ENCODE measurements around the gene IL18RAP.

Gene IL18RAP

DNA sequence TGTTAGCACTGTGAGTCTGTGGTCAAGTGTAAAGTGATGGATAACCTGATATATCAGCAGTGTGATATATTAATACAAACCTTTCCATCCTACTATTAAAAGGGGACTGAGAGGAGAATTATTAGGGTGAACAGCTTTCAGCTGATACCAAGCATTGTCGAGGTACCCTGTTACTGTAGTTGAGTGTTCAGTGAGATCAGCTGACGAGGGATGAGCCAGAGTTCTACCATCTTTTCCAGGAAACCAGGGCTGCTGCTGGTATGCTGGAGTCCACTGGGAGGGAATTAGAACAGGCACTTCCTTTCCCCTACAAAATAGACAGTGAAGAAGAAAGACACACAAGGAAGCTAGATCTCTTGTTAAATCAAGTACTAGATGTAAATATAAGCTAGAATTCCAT is 408 bp downstream of the IL18RAP start:
- Histone ChIP-seq H3K4me1 (ENCODE audit: control insufficient read depth, low read length) (peaks cover 4% of the 10 kb centered on the region; the same call in 1 of the 2 replicates), H3K27me3 (ENCODE audit: control insufficient read depth, low read length) (no peaks in the 10 kb centered on the region; the same call in 1 of the 2 replicates), H3K9me2 (replicated peaks; ENCODE audit: control insufficient read depth, low read length) (no peaks in the 10 kb centered on the region), H3K4me2 (ENCODE audit: low read length) (no peak overlapping the region), H3K9me3 (ENCODE audit: control insufficient read depth, insufficient read depth, low read length) (no peaks in the 10 kb centered on the region), H3K36me3 (ENCODE audit: control insufficient read depth, low read length) (no peaks in the 10 kb centered on the region), H3K79me2 (ENCODE audit: control insufficient read depth, low read length) (no peaks in the 10 kb centered on the region), H3K4me3 (ENCODE audit: low read length) (no peak overlapping the region), H4K20me1 (ENCODE audit: control insufficient read depth, insufficient read depth, low read depth, low read length) (no peaks in the 10 kb centered on the region), H3F3A (ENCODE audit: control insufficient read depth, insufficient read depth) (no peaks in the 10 kb centered on the region), H3K27ac (ENCODE audit: low read depth, low read length) (no peak overlapping the region)
- TF ChIP-seq, protein P1, sequence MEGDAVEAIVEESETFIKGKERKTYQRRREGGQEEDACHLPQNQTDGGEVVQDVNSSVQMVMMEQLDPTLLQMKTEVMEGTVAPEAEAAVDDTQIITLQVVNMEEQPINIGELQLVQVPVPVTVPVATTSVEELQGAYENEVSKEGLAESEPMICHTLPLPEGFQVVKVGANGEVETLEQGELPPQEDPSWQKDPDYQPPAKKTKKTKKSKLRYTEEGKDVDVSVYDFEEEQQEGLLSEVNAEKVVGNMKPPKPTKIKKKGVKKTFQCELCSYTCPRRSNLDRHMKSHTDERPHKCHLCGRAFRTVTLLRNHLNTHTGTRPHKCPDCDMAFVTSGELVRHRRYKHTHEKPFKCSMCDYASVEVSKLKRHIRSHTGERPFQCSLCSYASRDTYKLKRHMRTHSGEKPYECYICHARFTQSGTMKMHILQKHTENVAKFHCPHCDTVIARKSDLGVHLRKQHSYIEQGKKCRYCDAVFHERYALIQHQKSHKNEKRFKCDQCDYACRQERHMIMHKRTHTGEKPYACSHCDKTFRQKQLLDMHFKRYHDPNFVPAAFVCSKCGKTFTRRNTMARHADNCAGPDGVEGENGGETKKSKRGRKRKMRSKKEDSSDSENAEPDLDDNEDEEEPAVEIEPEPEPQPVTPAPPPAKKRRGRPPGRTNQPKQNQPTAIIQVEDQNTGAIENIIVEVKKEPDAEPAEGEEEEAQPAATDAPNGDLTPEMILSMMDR (IDR thresholded peaks at IDR 0.05; ENCODE audit: low read depth, low read length, poor library complexity, severe bottlenecking): no peak
- TF ChIP-seq EZH2phosphoT487 (IDR thresholded peaks at IDR 0.05; ENCODE audit: borderline replicate concordance, low read length): no peak

DNA sequence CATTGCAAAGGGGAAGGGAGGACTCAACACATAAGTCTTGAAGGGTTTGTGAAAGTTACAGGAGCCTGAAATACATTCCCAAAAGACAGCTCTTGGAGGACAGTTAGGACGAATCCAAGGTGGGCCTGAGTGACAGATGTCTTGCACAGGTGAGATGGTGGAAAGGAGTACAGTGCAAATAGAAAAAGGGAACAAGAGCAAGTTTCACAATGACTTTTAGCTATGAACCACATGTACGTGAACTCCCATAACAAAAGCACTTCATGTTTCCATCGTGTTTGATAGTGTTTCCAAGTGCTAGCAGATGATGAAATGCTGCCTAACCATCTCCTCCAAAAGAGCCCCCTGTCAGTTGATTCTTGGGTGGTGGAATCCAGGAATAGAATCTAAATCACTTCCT is 1.8 kb downstream of the IL18RAP start:
- no peak overlapping the region for H3K4me2 ChIP-seq (ENCODE audit: low read length)
- H3K4me1 ChIP-seq (ENCODE audit: control insufficient read depth, low read length): no peaks in the 10 kb centered on the region
- H3K27ac ChIP-seq (ENCODE audit: low read depth, low read length): no peak overlapping the region
- no peaks in the 10 kb centered on the region for H4K20me1 ChIP-seq (ENCODE audit: control insufficient read depth, insufficient read depth, low read depth, low read length)
- H3K9me3 ChIP-seq (ENCODE audit: control insufficient read depth, insufficient read depth, low read length): no peaks in the 10 kb centered on the region
- TF ChIP-seq, protein P1 (IDR thresholded peaks at IDR 0.05; ENCODE audit: low read depth, low read length, poor library complexity, severe bottlenecking): no peak
- no peak for TF ChIP-seq EZH2phosphoT487 (IDR thresholded peaks at IDR 0.05; ENCODE audit: borderline replicate concordance, low read length)
- no peak overlapping the region for H3K4me3 ChIP-seq (ENCODE audit: low read length)
- H3K79me2 ChIP-seq (ENCODE audit: control insufficient read depth, low read length): no peaks in the 10 kb centered on the region
- H3K27me3 ChIP-seq (ENCODE audit: control insufficient read depth, low read length): no peaks in the 10 kb centered on the region; the same call in none of the 2 replicates
- H3K36me3 ChIP-seq (ENCODE audit: control insufficient read depth, low read length): no peaks in the 10 kb centered on the region
- no peaks in the 10 kb centered on the region for H3K9me2 ChIP-seq (replicated peaks; ENCODE audit: control insufficient read depth, low read length)
- H3F3A ChIP-seq (ENCODE audit: control insufficient read depth, insufficient read depth): no peaks in the 10 kb centered on the region

DNA sequence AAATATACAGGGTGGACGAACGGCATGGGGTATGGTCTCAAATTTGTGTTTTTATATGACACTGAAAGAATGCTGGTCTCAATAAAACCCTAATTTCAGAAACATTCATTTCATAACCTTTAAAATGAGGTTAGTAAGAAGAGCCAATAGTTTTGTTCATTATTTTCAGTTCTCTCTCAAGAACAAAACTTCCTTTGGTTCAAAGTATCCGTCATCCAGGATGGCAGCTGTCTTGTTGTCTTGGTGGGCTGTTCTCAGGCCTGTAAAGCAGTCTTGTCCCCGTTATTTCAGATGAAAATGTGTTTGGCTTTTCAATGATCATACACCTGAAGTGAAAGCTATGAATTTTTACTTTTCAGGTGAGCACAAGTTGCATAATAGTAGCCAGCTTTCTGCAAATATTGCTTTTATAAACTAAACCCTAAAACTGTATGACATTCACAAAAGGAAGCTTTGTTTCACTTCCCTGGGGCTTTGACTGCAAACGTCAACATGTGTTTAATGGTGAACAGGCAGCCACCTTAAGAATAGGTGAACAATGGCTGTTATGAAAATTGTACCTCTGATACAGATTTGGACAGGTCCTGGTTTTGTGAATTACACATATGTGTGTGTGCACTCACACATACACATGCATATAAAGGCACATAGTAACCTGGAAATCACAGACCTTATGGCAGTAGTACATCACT is 2.6 kb downstream of the IL18RAP start:
- no peaks in the 10 kb centered on the region for H3K79me2 ChIP-seq (ENCODE audit: control insufficient read depth, low read length)
- no peak overlapping the region for H3K4me2 ChIP-seq (ENCODE audit: low read length)
- no peaks in the 10 kb centered on the region for H3K36me3 ChIP-seq (ENCODE audit: control insufficient read depth, low read length)
- H3K27me3 ChIP-seq (ENCODE audit: control insufficient read depth, low read length): no peaks in the 10 kb centered on the region; the same call in none of the 2 replicates
- H3K4me1 ChIP-seq (ENCODE audit: control insufficient read depth, low read length): no peaks in the 10 kb centered on the region
- no peaks in the 10 kb centered on the region for H3K9me2 ChIP-seq (replicated peaks; ENCODE audit: control insufficient read depth, low read length)
- no peaks in the 10 kb centered on the region for H4K20me1 ChIP-seq (ENCODE audit: control insufficient read depth, insufficient read depth, low read depth, low read length)
- H3K27ac ChIP-seq (ENCODE audit: low read depth, low read length): no peak overlapping the region
- TF ChIP-seq, protein P1 (IDR thresholded peaks at IDR 0.05; ENCODE audit: low read depth, low read length, poor library complexity, severe bottlenecking): no peak
- TF ChIP-seq EZH2phosphoT487 (IDR thresholded peaks at IDR 0.05; ENCODE audit: borderline replicate concordance, low read length): no peak
- H3K4me3 ChIP-seq (ENCODE audit: low read length): no peak overlapping the region
- H3K9me3 ChIP-seq (ENCODE audit: control insufficient read depth, insufficient read depth, low read length): no peaks in the 10 kb centered on the region
- no peaks in the 10 kb centered on the region for H3F3A ChIP-seq (ENCODE audit: control insufficient read depth, insufficient read depth)
